Measurements from ENCODE around the gene DNAI4. TPM values are rescaled to one million over a fixed set of nuclear protein-coding genes. Genes with fewer than 3 reads are reported as not detected.
"Not testable (repeated sequence)": the region's sequence is repeated elsewhere in the genome, so short reads cannot be mapped to it uniquely, and the experiment has no call there.

DNAI4 gene
- total RNA-seq, 4 donors from 2014 or later, result 1.8 to 12.4 (median 3.3) TPM

- DNase-seq, result no peak
- Histone ChIP-seq H3K9me3 (no peaks in the 10 kb centered on the region), H3K27me3 (no peaks in the 10 kb centered on the region), H3K36me3 (no peaks in the 10 kb centered on the region), H3K4me3 (no peak overlapping the region), H3K27ac (no peak overlapping the region), H3K4me1 (no peaks in the 10 kb centered on the region)
- no peak for TF ChIP-seq POLR2A (IDR thresholded peaks at IDR 0.05)
- no peak for TF ChIP-seq CTCF (IDR thresholded peaks at IDR 0.05)
Observed at GRCh38 chr1:66788231-66788939, 136.3 kb downstream of the DNAI4 start.

GRCh38 chr1:66787641-66788040 lies 137.0 kb downstream of the DNAI4 start:
- Histone ChIP-seq H3K4me3 (no peak overlapping the region), H3K9me3 (no peaks in the 10 kb centered on the region), H3K4me1 (no peaks in the 10 kb centered on the region), H3K27ac (no peak overlapping the region), H3K36me3 (no peaks in the 10 kb centered on the region), H3K27me3 (no peaks in the 10 kb centered on the region)
- no peak for TF ChIP-seq CTCF (IDR thresholded peaks at IDR 0.05)
- no peak for TF ChIP-seq POLR2A (IDR thresholded peaks at IDR 0.05)
- DNase-seq, result no peak

DNA sequence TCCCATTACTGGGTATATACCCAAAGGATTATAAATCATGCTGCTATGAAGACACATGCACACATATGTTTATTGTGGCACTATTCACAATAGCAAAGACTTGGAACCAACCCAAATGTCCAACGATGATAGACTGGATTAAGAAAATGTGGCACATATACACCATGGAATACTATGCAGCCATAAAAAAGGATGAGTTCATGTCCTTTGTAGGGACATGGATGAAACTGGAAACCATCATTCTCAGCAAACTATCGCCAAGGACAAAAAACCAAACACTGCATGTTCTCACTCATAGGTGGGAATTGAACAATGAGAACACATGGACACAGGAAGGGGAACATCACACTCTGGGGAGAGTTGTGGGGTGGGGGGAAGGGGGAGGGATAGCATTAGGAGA lies 138.9 kb downstream of the DNAI4 start:
- not testable (repeated sequence) for DNase-seq, H3K27ac ChIP-seq, H3K4me3 ChIP-seq, H3K36me3 ChIP-seq, H3K4me1 ChIP-seq, H3K9me3 ChIP-seq, H3K27me3 ChIP-seq

DNA sequence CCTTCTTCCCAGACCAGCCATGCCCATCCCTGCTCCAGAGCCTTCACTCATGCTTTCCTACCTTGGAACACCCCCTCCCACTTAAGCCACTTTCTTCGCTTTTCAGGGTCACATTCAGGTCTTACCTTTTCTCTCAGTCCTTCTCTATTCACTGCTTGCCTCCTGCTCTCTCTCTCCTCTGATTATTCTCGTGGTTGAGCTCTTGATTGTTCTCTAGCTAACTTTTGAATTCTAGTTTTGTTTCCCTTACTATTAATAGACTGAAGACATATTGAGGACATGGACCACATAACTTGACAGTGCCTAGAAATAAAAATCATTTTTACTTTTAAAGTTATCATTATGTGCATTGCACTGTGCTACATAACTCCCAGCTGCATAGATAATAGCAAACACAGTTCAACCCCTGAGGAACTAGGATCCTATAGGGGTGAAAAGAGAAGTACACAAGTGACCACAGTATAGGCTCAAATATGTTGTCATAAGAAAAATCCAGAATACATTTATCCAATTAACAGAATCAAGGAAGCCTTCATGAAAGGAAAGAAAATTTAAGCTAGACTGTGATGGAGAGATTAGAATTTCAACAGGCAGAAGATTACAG lies 145.1 kb downstream of the DNAI4 start:
- H3K4me1 ChIP-seq, result no peaks in the 10 kb centered on the region

DNA sequence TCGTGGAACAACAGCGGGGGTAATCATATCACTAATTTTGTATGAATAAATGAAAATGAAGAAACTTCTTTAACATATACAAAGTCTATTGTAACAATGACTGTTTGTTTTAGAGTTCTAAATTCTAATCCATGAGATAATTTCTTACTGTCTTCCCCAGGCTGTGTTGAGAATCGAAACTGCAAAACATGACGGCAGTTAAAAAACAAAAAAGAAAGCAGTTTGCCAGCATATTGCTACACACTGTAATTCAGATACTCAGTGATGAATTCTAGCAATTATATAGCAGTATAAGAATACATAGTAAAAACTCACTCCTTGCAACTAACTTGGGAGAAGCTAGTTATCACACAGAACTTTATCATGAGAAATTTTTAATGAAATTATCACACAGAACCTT lies 145.7 kb downstream of the DNAI4 start:
- H3K4me1 ChIP-seq, result no peaks in the 10 kb centered on the region
- no peaks in the 10 kb centered on the region for H3K9me3 ChIP-seq
- TF ChIP-seq POLR2A (IDR thresholded peaks at IDR 0.05) (no peak), CTCF (IDR thresholded peaks at IDR 0.05) (no peak)
- no peak for DNase-seq
- no peak overlapping the region for H3K27ac ChIP-seq
- no peaks in the 10 kb centered on the region for H3K36me3 ChIP-seq
- no peaks in the 10 kb centered on the region for H3K27me3 ChIP-seq
- H3K4me3 ChIP-seq, result no peak overlapping the region

More for the DNA sequence above, 145.1 kb downstream of the DNAI4 start:
- H3K27me3 ChIP-seq, result no peaks in the 10 kb centered on the region
- no peak overlapping the region for H3K27ac ChIP-seq
- no peak overlapping the region for H3K4me3 ChIP-seq
- no peaks in the 10 kb centered on the region for H3K9me3 ChIP-seq
- H3K36me3 ChIP-seq, result no peaks in the 10 kb centered on the region
- TF ChIP-seq POLR2A (IDR thresholded peaks at IDR 0.05) (no peak), CTCF (IDR thresholded peaks at IDR 0.05) (no peak)
- no peak for DNase-seq

DNA sequence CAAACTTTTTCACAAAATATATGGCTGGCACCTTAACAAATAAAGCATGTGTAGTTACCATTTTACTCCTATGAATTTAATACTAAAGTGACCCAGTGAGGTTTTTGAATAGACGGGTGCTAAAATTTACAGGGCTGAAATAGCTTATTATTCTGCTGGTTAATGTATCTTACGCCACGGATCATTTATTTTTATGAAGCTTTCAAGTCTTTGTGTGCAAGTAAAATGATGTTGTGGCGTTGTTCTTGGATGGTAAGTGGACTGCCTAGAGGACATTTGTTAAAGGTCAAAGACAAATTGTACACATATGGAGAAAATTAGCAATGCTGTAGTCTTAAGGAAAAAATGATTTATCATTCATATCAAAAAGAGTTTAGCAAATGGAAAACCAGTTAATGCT lies 146.4 kb downstream of the DNAI4 start:
- DNase-seq, result no peak
- TF ChIP-seq CTCF (IDR thresholded peaks at IDR 0.05) (no peak), POLR2A (IDR thresholded peaks at IDR 0.05) (no peak)
- Histone ChIP-seq H3K27me3 (no peaks in the 10 kb centered on the region), H3K4me1 (no peaks in the 10 kb centered on the region), H3K9me3 (no peaks in the 10 kb centered on the region), H3K4me3 (no peak overlapping the region), H3K36me3 (no peaks in the 10 kb centered on the region), H3K27ac (no peak overlapping the region)

All from Peyer's patch (tissue), 4 donors.